A549 (cell line): ENCODE results near the gene AGTPBP1. TPM values are rescaled to one million over a fixed set of nuclear protein-coding genes. Genes with fewer than 3 reads are reported as not detected.

Experiments
- ATAC-seq, 2 experiments: fragments of 200-7000 bp in 1 of 2; fragments of >200 bp in 1 of 2; cut with Nextera tagmentation in 1 of 2; cut with Tn5 transposase in 1 of 2; 3 replicates each; pipeline versions ENCODE4 v1.8.0 to v1.9.1; 2018 to 2020; ENCODE audit warnings: mild to moderate bottlenecking in 1 of 2, moderate library complexity in 1 of 2
- CTCF ChIA-PET: fragments of 300-600 bp; sonication (Branson Sonifier 250); formaldehyde crosslinking; extraction: SDS; loops from one replicate; lab custom pipeline; 2021; ENCODE audit warnings: antibody characterized with exemption, inconsistent platforms; lab: Yijun Ruan, JAX
- POLR2A ChIA-PET: fragments of 350-600 bp; formaldehyde crosslinking; extraction: SDS; loops from one replicate; lab custom pipeline; 2021; ENCODE audit warnings: antibody characterized with exemption, inconsistent platforms; lab: Yijun Ruan, JAX
- DNase-seq, 2 experiments: peaks; one replicate each; pipeline versions ENCODE4 v3.0.0 to v3.0.0-alpha.2; 2011 to 2016; ENCODE audit warnings: low read depth in 1 of 2, low spot score in 1 of 2
- FAIRE-seq: peaks from 2 replicates; lab custom pipeline; 2011; peaks lifted over from hg19 to GRCh38; lab: Jason Lieb, UNC
- H3K27ac ChIP-seq, 2 experiments: fragments of >200 bp; sonication (Bioruptor Twin); formaldehyde crosslinking; 3 replicates each; pipeline ENCODE4 v1.5.1; 2016 to 2017
- H3K4me1 ChIP-seq: fragments of >200 bp; sonication (Bioruptor Twin); formaldehyde crosslinking; 3 replicates; pipeline ENCODE4 v1.6.1; 2016
- H3K4me2 ChIP-seq: fragments of >200 bp; sonication (Bioruptor Twin); formaldehyde crosslinking; 3 replicates; pipeline ENCODE4 v1.6.1; 2016
- H3K4me3 ChIP-seq: fragments of >200 bp; sonication (Bioruptor Twin); formaldehyde crosslinking; 3 replicates; pipeline ENCODE4 v1.5.1; 2016
- H3K9me3 ChIP-seq: fragments of >200 bp; sonication (Bioruptor Twin); formaldehyde crosslinking; 3 replicates; pipeline ENCODE4 v1.6.1; 2016
- ATOH8 ChIP-seq: fragments of 250-450 bp; sonication (Bioruptor Pico); IDR thresholded peaks from 2 replicates; pipeline ENCODE4 v1.5.0; 2020; ENCODE audit warnings: low read depth, mild to moderate bottlenecking, moderate library complexity
- BCL3 ChIP-seq: fragments of >200 bp; sonication (Bioruptor Twin); formaldehyde crosslinking; IDR thresholded peaks from 3 replicates; pipeline ENCODE4 v1.6.1; 2016
- CEBPB ChIP-seq, 2 experiments: fragments of >200 bp in 1 of 2; sonication (Bioruptor Twin) in 1 of 2; formaldehyde crosslinking in 1 of 2; IDR thresholded peaks; 2 replicates each; pipeline ENCODE4 v1.6.1; 2012 to 2016
- CHD4 ChIP-seq: fragments of 200-600 bp; sonication (generic); IDR thresholded peaks from 2 replicates; pipeline ENCODE4 v1.6.1; 2016; ENCODE audit warnings: antibody characterized with exemption, mild to moderate bottlenecking, borderline replicate concordance
- E2F6 ChIP-seq: IDR thresholded peaks from 2 replicates; pipeline ENCODE4 v1.6.1; 2012; ENCODE audit warnings: low read depth, borderline replicate concordance
- EHF ChIP-seq: fragments of 250-450 bp; sonication (Bioruptor Pico); IDR thresholded peaks from 2 replicates; pipeline ENCODE4 v1.5.0; 2020; ENCODE audit warnings: mild to moderate bottlenecking
- ELK1 ChIP-seq: fragments of 150-350 bp; IDR thresholded peaks from 2 replicates; pipeline ENCODE4 v1.6.1; 2014; ENCODE audit warnings: low read depth, mild to moderate bottlenecking, low read length
- EP300 ChIP-seq, 2 experiments: fragments of >200 bp; sonication (Bioruptor Twin); formaldehyde crosslinking; IDR thresholded peaks; 2 replicates in 1 of 2; 3 replicates in 1 of 2; pipeline ENCODE4 v1.6.1; 2016 to 2017
- ESRRA ChIP-seq: fragments of 150-350 bp; IDR thresholded peaks from 2 replicates; pipeline ENCODE4 v1.6.1; 2014; ENCODE audit warnings: mild to moderate bottlenecking, low read length, borderline replicate concordance
- FOSL2 ChIP-seq, 2 experiments: fragments of 450-650 bp in 1 of 2; fragments of >200 bp in 1 of 2; sonication (Bioruptor Twin) in 1 of 2; formaldehyde crosslinking; IDR thresholded peaks; 2 replicates each; pipeline versions ENCODE4 v1.5.0 to v1.6.1; 2016 to 2020; ENCODE audit warnings: mild to moderate bottlenecking in 1 of 2, moderate library complexity in 1 of 2
- FOXS1 ChIP-seq: fragments of 250-450 bp; sonication (Bioruptor Pico); IDR thresholded peaks from 2 replicates; pipeline ENCODE4 v1.5.0; 2020; ENCODE audit warnings: mild to moderate bottlenecking, moderate library complexity
- GATA3 ChIP-seq: IDR thresholded peaks from 2 replicates; pipeline ENCODE4 v1.6.1; 2012; ENCODE audit warnings: borderline replicate concordance
- HEYL ChIP-seq: fragments of 250-450 bp; sonication (Bioruptor Pico); IDR thresholded peaks from 2 replicates; pipeline ENCODE4 v1.8.0; 2021; ENCODE audit warnings: mild to moderate bottlenecking, moderate library complexity
- HOXB13 ChIP-seq: fragments of 250-450 bp; sonication (Bioruptor Pico); IDR thresholded peaks from 2 replicates; pipeline ENCODE4 v1.5.0; 2020; ENCODE audit warnings: low read depth, mild to moderate bottlenecking, moderate library complexity
- MAFK ChIP-seq: fragments of 450-650 bp; IDR thresholded peaks from 2 replicates; pipeline ENCODE4 v1.6.1; 2014; ENCODE audit not compliant: partially characterized antibody
- MYC ChIP-seq: IDR thresholded peaks from 2 replicates; pipeline ENCODE4 v1.6.1; 2012; ENCODE audit warnings: mild to moderate bottlenecking, inconsistent platforms, low read length, improper control_type of control experiment, borderline replicate concordance
- NFE2L2 ChIP-seq: fragments of 150-350 bp; conservative IDR thresholded peaks from 2 replicates; pipeline ENCODE4 v1.6.1; 2014; ENCODE audit warnings: low read length
- NR3C1 ChIP-seq: fragments of >200 bp; sonication (Bioruptor Twin); formaldehyde crosslinking; IDR thresholded peaks from 3 replicates; pipeline ENCODE4 v1.6.1; 2017
- POLR2A ChIP-seq: IDR thresholded peaks from 2 replicates; pipeline ENCODE4 v1.6.1; 2012; ENCODE audit warnings: mild to moderate bottlenecking, low read length
- POLR2AphosphoS2 ChIP-seq: conservative IDR thresholded peaks from 2 replicates; pipeline ENCODE4 v1.6.1; 2012; ENCODE audit warnings: low read length, improper control_type of control experiment, inconsistent platforms
- RAD21 ChIP-seq, 2 experiments: fragments of >200 bp in 1 of 2; sonication (Bioruptor Twin) in 1 of 2; formaldehyde crosslinking in 1 of 2; IDR thresholded peaks in 1 of 2; conservative IDR thresholded peaks in 1 of 2; 2 replicates in 1 of 2; 3 replicates in 1 of 2; pipeline ENCODE4 v1.6.1; 2012 to 2018; ENCODE audit warnings: inconsistent platforms in 1 of 2
- RCOR1 ChIP-seq: fragments of 150-350 bp; IDR thresholded peaks from 2 replicates; pipeline ENCODE4 v1.6.1; 2014; ENCODE audit warnings: antibody characterized with exemption, low read length, low read depth
- RFX5 ChIP-seq: fragments of 450-650 bp; IDR thresholded peaks from 2 replicates; pipeline ENCODE4 v1.7.1; 2014; ENCODE audit warnings: antibody characterized with exemption, mild to moderate bottlenecking, moderate library complexity
- RNF2 ChIP-seq: fragments of 200-600 bp; sonication (generic); IDR thresholded peaks from 2 replicates; pipeline ENCODE4 v1.6.1; 2016; ENCODE audit warnings: low read depth, mild to moderate bottlenecking, antibody characterized with exemption, moderate library complexity, borderline replicate concordance
- SMC3 ChIP-seq: fragments of >200 bp; sonication (Bioruptor Twin); formaldehyde crosslinking; IDR thresholded peaks from 3 replicates; pipeline ENCODE4 v1.6.1; 2018; ENCODE audit warnings: inconsistent platforms
- USF2 ChIP-seq: fragments of 450-650 bp; IDR thresholded peaks from 2 replicates; pipeline ENCODE4 v1.6.1; 2014; ENCODE audit warnings: antibody characterized with exemption
- ZC3H11A ChIP-seq: fragments of 450-650 bp; IDR thresholded peaks from 2 replicates; pipeline ENCODE4 v1.6.1; 2014; ENCODE audit warnings: antibody characterized with exemption, mild to moderate bottlenecking
- ZSCAN20 ChIP-seq: fragments of 250-450 bp; sonication (Bioruptor Pico); IDR thresholded peaks from 2 replicates; pipeline ENCODE4 v1.8.0; 2022; ENCODE audit warnings: mild to moderate bottlenecking, moderate library complexity
- WGBS: methylation state at CpG from one replicate; pipeline ENCODE4 v1.1.6; 2017; ENCODE audit errors: missing lambda C conversion rate; 5-methylcytosine and 5-hydroxymethylcytosine counted together
- polyA plus RNA-seq, 4 experiments: library from polyadenylated mRNA; depleted of rRNA in 3 of 4; stranded (reverse); fragments of >200 nt; fragmentation: RNase III in 1 of 4; extraction: RNeasy Plus Mini Kit Qiagen cat#74134 plus additional on column Dnase treatment in 1 of 4; gene quantifications; 2 replicates in 3 of 4; 3 replicates in 1 of 4; pipeline ENCODE4 v1.2.3, GENCODE V29; 2011 to 2017

AGTPBP1 gene
- polyA plus RNA-seq, 2 of the 4 experiments (the other 2 are of a cell fraction), result 8.9 to 18.8 TPM

GRCh38 chr9:85586684-85587083 is 155.1 kb downstream of the AGTPBP1 start:
- no peak for DNase-seq
- TF ChIP-seq NR3C1 (no peak), RNF2 (no peak), ELK1 (no peak), EHF (CRISPR knock-in tag) (no peak), GATA3 (no peak), CEBPB (IDR thresholded peaks at IDR 0.05) (no peak), HEYL (CRISPR knock-in tag) (no peak), RCOR1 (no peak), ZC3H11A (no peak), RFX5 (no peak), EP300 (IDR thresholded peaks at IDR 0.05) (no peak), FOSL2 (IDR thresholded peaks at IDR 0.05) (no peak), FOSL2 (CRISPR knock-in tag; IDR thresholded peaks at IDR 0.05) (no peak), POLR2A (no peak), ZSCAN20 (CRISPR knock-in tag) (no peak), SMC3 (no peak)
- H3K4me1 ChIP-seq, result no peaks in the 10 kb centered on the region
- no peak for ATAC-seq
- no peak for FAIRE-seq
- H3K27ac ChIP-seq, result no peak overlapping the region
- no peak overlapping the region for H3K4me2 ChIP-seq
- ChIA-PET POLR2A (no interaction called here), CTCF (no interaction called here)
- H3K4me3 ChIP-seq, result no peak overlapping the region
- H3K9me3 ChIP-seq, result no peaks in the 10 kb centered on the region
- 83% methylated on average over 3 of the region's 3 CpGs for whole genome bisulfite sequencing

GRCh38 chr9:85577353-85577952 is 164.3 kb downstream of the AGTPBP1 start:
- H3K4me2 ChIP-seq, result no peak overlapping the region
- FAIRE-seq (no peak), ATAC-seq (no peak), DNase-seq (no peak)
- no peaks in the 10 kb centered on the region for H3K9me3 ChIP-seq
- CTCF ChIA-PET, result interaction anchor here (0.5 to 1.2 kb wide), 2 partner anchors 69 to 229 kb away, joined by 3 to 4 read pairs; no protein-coding TSS in a partner anchor
- TF ChIP-seq MAFK (no peak), ESRRA (no peak), BCL3 (no peak), FOXS1 (no peak), E2F6 (no peak), EHF (CRISPR knock-in tag) (no peak), ATOH8 (CRISPR knock-in tag) (no peak), USF2 (no peak), RFX5 (no peak), RCOR1 (no peak), HOXB13 (CRISPR knock-in tag) (no peak), ZSCAN20 (CRISPR knock-in tag) (no peak), RAD21 (conservative IDR thresholded peaks at IDR 0.05 in 1 of 2, IDR thresholded peaks at IDR 0.05 in 1 of 2) (no peak), MYC (no peak), NFE2L2 (no peak), POLR2AphosphoS2 (no peak), CHD4 (no peak)
- 87% methylated on average over 1 of the region's 1 CpG for WGBS
- H3K4me3 ChIP-seq, result no peak overlapping the region
- no peak overlapping the region for H3K27ac ChIP-seq
- no peaks in the 10 kb centered on the region for H3K4me1 ChIP-seq
- POLR2A ChIA-PET, result no interaction called here
